H1 (cell line): Measurements from ENCODE around the gene ZNF670. TPM values are rescaled to one million over a fixed set of nuclear protein-coding genes. Genes with fewer than 3 reads are reported as not detected.

Experiments
- CTCF ChIA-PET: fragments of 300-600 bp; sonication (Branson Sonifier 250); formaldehyde crosslinking; loops from one replicate; lab custom pipeline; 2021; ENCODE audit not compliant: partially characterized antibody; lab: Charles Lee
- POLR2A ChIA-PET: fragments of 300-600 bp; sonication (Branson Sonifier 250); formaldehyde crosslinking; loops from one replicate; lab custom pipeline; 2021; ENCODE audit warnings: inconsistent platforms; ENCODE audit not compliant: partially characterized antibody; lab: Charles Lee
- DNase-seq, 2 experiments: peaks; one replicate each; pipeline versions ENCODE4 v3.0.0 to v3.0.0-alpha.2; 2010 to 2022; ENCODE audit warnings: low spot score in 2 of 2, low read depth in 1 of 2, mixed read lengths in 1 of 2
- FAIRE-seq: peaks from 2 replicates; lab custom pipeline; 2011; peaks lifted over from hg19 to GRCh38; lab: Jason Lieb, UNC
- H2AFZ ChIP-seq: 2 replicates; pipeline ENCODE4 v1.8.1; 2012; ENCODE audit warnings: low read length, inconsistent platforms
- H2AK5ac ChIP-seq: 2 replicates; pipeline ENCODE4 v1.6.1; 2013; ENCODE audit warnings: low read depth, low read length
- H2BK120ac ChIP-seq: replicated peaks from 2 replicates; pipeline ENCODE3; 2013; ENCODE audit warnings: low read depth, low read length, inconsistent platforms
- H2BK12ac ChIP-seq: 2 replicates; pipeline ENCODE4 v1.6.1; 2013; ENCODE audit warnings: low read depth, low read length
- H2BK15ac ChIP-seq: 2 replicates; pipeline ENCODE4 v1.6.1; 2013; ENCODE audit warnings: low read length
- H2BK20ac ChIP-seq: 2 replicates; pipeline ENCODE4 v1.6.1; 2013; ENCODE audit warnings: low read length
- H2BK5ac ChIP-seq: 2 replicates; pipeline ENCODE4 v1.6.1; 2013; ENCODE audit warnings: low read depth, low read length
- H3K14ac ChIP-seq: 2 replicates; pipeline ENCODE4 v1.6.1; 2013; ENCODE audit warnings: inconsistent platforms; ENCODE audit not compliant: insufficient read length
- H3K18ac ChIP-seq: 2 replicates; pipeline ENCODE4 v1.6.1; 2013; ENCODE audit warnings: low read length; ENCODE audit errors: extremely low read depth
- H3K23ac ChIP-seq: 2 replicates; pipeline ENCODE4 v1.6.1; 2013; ENCODE audit warnings: inconsistent platforms; ENCODE audit not compliant: insufficient read length
- H3K23me2 ChIP-seq: 2 replicates; pipeline ENCODE4 v1.6.1; 2013; ENCODE audit warnings: low read depth, low read length
- H3K27ac ChIP-seq: 2 replicates; pipeline ENCODE4 v1.6.1; 2011; ENCODE audit warnings: low read depth, low read length, inconsistent platforms
- H3K27me3 ChIP-seq, 4 experiments: replicated peaks in 1 of 4; 1 replicate in 1 of 4; 2 replicates in 3 of 4; pipeline versions ENCODE4 v1.6.1 to v1.8.1; 2011 to 2013; ENCODE audit warnings: low read length in 3 of 4, mild to moderate bottlenecking in 3 of 4, inconsistent platforms in 2 of 4, mixed read lengths in 2 of 4, moderate library complexity in 1 of 4; ENCODE audit not compliant: control insufficient read depth in 3 of 4, insufficient read depth in 3 of 4; ENCODE audit errors: extremely low read depth in 1 of 4
- H3K36me3 ChIP-seq, 4 experiments: 2 replicates each; pipeline versions ENCODE4 v1.6.1 to v1.8.1; 2011 to 2013; ENCODE audit warnings: mild to moderate bottlenecking in 4 of 4, low read length in 3 of 4, moderate library complexity in 2 of 4, control low read depth in 1 of 4, inconsistent platforms in 1 of 4; ENCODE audit not compliant: insufficient read depth in 4 of 4, control insufficient read depth in 2 of 4
- H3K4ac ChIP-seq: replicated peaks from 2 replicates; pipeline ENCODE3; 2013; ENCODE audit warnings: low read length, low read depth, mixed read lengths, inconsistent platforms; ENCODE audit not compliant: insufficient read length
- H3K4me1 ChIP-seq, 4 experiments: replicated peaks in 1 of 4; 1 replicate in 1 of 4; 2 replicates in 3 of 4; pipeline versions ENCODE4 v1.6.1 to v1.8.1; 2011 to 2013; ENCODE audit warnings: low read length in 3 of 4, inconsistent platforms in 2 of 4, mixed read lengths in 1 of 4; ENCODE audit not compliant: insufficient read depth in 4 of 4, control insufficient read depth in 3 of 4
- H3K4me2 ChIP-seq, 2 experiments: 2 replicates each; pipeline versions ENCODE4 v1.6.1 to v1.8.1; 2011 to 2013; ENCODE audit warnings: low read depth in 2 of 2, low read length in 2 of 2, control low read depth in 1 of 2, inconsistent platforms in 1 of 2, mild to moderate bottlenecking in 1 of 2; ENCODE audit not compliant: insufficient read depth in 1 of 2
- H3K4me3 ChIP-seq, 4 experiments: fragments of 200-600, 300-600 bp in 1 of 4; sonication (generic), shearing (Covaris generic), sonication (Bioruptor Twin) in 1 of 4; 2 replicates each; pipeline versions ENCODE4 v1.5.1 to v1.8.1; 2011 to 2016; ENCODE audit warnings: low read length in 4 of 4, low read depth in 3 of 4, control low read depth in 2 of 4, inconsistent platforms in 2 of 4, mild to moderate bottlenecking in 2 of 4, mixed read lengths in 1 of 4, moderate library complexity in 1 of 4; ENCODE audit not compliant: insufficient read depth in 2 of 4; ENCODE audit errors: extremely low read depth in 1 of 4
- H3K56ac ChIP-seq: replicated peaks from 2 replicates; pipeline ENCODE3; 2013; ENCODE audit warnings: low read depth, mild to moderate bottlenecking, mixed read lengths, low read length, inconsistent platforms; ENCODE audit not compliant: insufficient read length
- H3K79me1 ChIP-seq: 2 replicates; pipeline ENCODE4 v1.6.1; 2013; ENCODE audit warnings: low read depth, low read length, control low read depth
- H3K79me2 ChIP-seq, 2 experiments: 2 replicates each; pipeline versions ENCODE4 v1.6.1 to v1.8.1; 2012 to 2013; ENCODE audit warnings: low read length in 2 of 2, mild to moderate bottlenecking in 2 of 2, inconsistent platforms in 1 of 2; ENCODE audit not compliant: insufficient read depth in 2 of 2, control insufficient read depth in 1 of 2
- H3K9ac ChIP-seq, 4 experiments: replicated peaks in 1 of 4; 1 replicate in 1 of 4; 2 replicates in 3 of 4; pipeline versions ENCODE4 v1.6.1 to v1.8.1; 2011 to 2013; ENCODE audit warnings: low read depth in 3 of 4, low read length in 3 of 4, control low read depth in 2 of 4, mild to moderate bottlenecking in 2 of 4, moderate library complexity in 2 of 4, inconsistent platforms in 1 of 4; ENCODE audit errors: extremely low read depth in 1 of 4
- H3K9me3 ChIP-seq, 2 experiments: 2 replicates each; pipeline versions ENCODE4 v1.6.1 to v1.8.1; 2012 to 2013; ENCODE audit warnings: mild to moderate bottlenecking in 2 of 2, moderate library complexity in 2 of 2, control low read depth in 1 of 2, inconsistent platforms in 1 of 2, low read depth in 1 of 2, low read length in 1 of 2, mixed read lengths in 1 of 2; ENCODE audit not compliant: insufficient read depth in 2 of 2
- H4K20me1 ChIP-seq, 2 experiments: replicated peaks in 1 of 2; 2 replicates each; pipeline versions ENCODE3 to v1.8.1; 2011 to 2013; ENCODE audit warnings: inconsistent platforms in 2 of 2, low read length in 2 of 2, mild to moderate bottlenecking in 1 of 2; ENCODE audit not compliant: insufficient read depth in 2 of 2, control insufficient read depth in 1 of 2
- H4K5ac ChIP-seq: 2 replicates; pipeline ENCODE4 v1.6.1; 2013; ENCODE audit warnings: low read length, low read depth, mixed read lengths, inconsistent platforms; ENCODE audit not compliant: insufficient read length
- H4K8ac ChIP-seq: 2 replicates; pipeline ENCODE4 v1.8.0; 2013; ENCODE audit warnings: mild to moderate bottlenecking, moderate library complexity, low read length, inconsistent platforms; ENCODE audit not compliant: insufficient read depth; ENCODE audit errors: extremely low read depth
- H4K91ac ChIP-seq: replicated peaks from 2 replicates; pipeline ENCODE3; 2013; ENCODE audit warnings: low read length, mixed read lengths, inconsistent platforms; ENCODE audit not compliant: insufficient read length
- BRCA1 ChIP-seq: IDR thresholded peaks from 2 replicates; pipeline ENCODE4 v1.6.1; 2012; ENCODE audit warnings: low read depth, low read length, improper control_type of control experiment
- GABPA ChIP-seq: IDR thresholded peaks from 2 replicates; pipeline ENCODE4 v1.6.1; 2011; ENCODE audit warnings: mild to moderate bottlenecking, low read length, moderate library complexity, borderline replicate concordance; ENCODE audit not compliant: insufficient read depth
- POLR2A ChIP-seq, 2 experiments: IDR thresholded peaks; 1 replicate in 1 of 2; 2 replicates in 1 of 2; pipeline ENCODE4 v1.6.1; 2011; ENCODE audit warnings: low read depth in 2 of 2, low read length in 2 of 2, mild to moderate bottlenecking in 2 of 2; ENCODE audit errors: control extremely low read depth in 1 of 2
- SIRT6 ChIP-seq: IDR thresholded peaks from one replicate; pipeline ENCODE4 v1.7.1; 2012; ENCODE audit warnings: low read length, inconsistent platforms
- SRF ChIP-seq: IDR thresholded peaks from 2 replicates; pipeline ENCODE4 v1.6.1; 2011; ENCODE audit warnings: mild to moderate bottlenecking, low read depth, low read length, moderate library complexity
- TCF12 ChIP-seq: IDR thresholded peaks from 2 replicates; pipeline ENCODE4 v1.6.1; 2011; ENCODE audit warnings: low read depth, mild to moderate bottlenecking, low read length
- WGBS, 2 experiments: shearing (Covaris generic) in 1 of 2; methylation state at CpG; one replicate each; pipeline versions ENCODE4 v1.1.6 to v1.1.7; 2013 to 2015; ENCODE audit warnings: low lambda C conversion rate in 2 of 2, mixed read lengths in 2 of 2, inconsistent platforms in 1 of 2, low coverage in 1 of 2, missing lambda C conversion rate in 1 of 2; ENCODE audit not compliant: insufficient replicate concordance in 2 of 2, insufficient coverage in 1 of 2, insufficient read length in 1 of 2; ENCODE audit errors: extremely low coverage in 1 of 2, missing lambda C conversion rate in 1 of 2; 5-methylcytosine and 5-hydroxymethylcytosine counted together
- polyA plus RNA-seq, 7 experiments: library from polyadenylated mRNA; depleted of rRNA in 3 of 7; stranded (reverse) in 5 of 7; unstranded in 2 of 7; fragments of >200 nt in 5 of 7; fragments of 200-250 nt in 2 of 7; gene quantifications; 1 replicate in 5 of 7; 2 replicates in 1 of 7; 4 replicates in 1 of 7; pipeline versions ENCODE4 v1.2.1 to v1.2.3, GENCODE V29; 2011 to 2013; ENCODE audit warnings: missing spikeins in 2 of 7, mixed read lengths in 2 of 7
- total RNA-seq: library from RNA; stranded (reverse); fragmentation: NEBNext Ultra II Directional; extraction: Animal tissue kit (Norgen Biotek cat#: 25700); gene quantifications from 2 replicates; pipeline ENCODE4 v1.2.1, GENCODE V29; 2021

ZNF670 gene
- total and polyA plus RNA-seq, 2 of the 8 experiments (the other 6 are each of a cell fraction or from before 2014, with no cell fraction given): 2.8 to 15.4 TPM

- ChIA-PET POLR2A (no interaction called here), CTCF (interaction anchor here (0.6 kb wide), 1 partner anchor 1198 kb away, joined by 5 read pairs; no protein-coding TSS in a partner anchor)
- TF ChIP-seq POLR2A (IDR thresholded peaks at IDR 0.05; ENCODE audit: control extremely low read depth in 1 of 2, low read depth in 2 of 2, low read length in 2 of 2) (no peak), SIRT6 (no peak), SRF (no peak), TCF12 (no peak), BRCA1 (no peak), GABPA (no peak)
- no peak overlapping the region for H3K56ac ChIP-seq
- H3K23ac ChIP-seq: no peak overlapping the region
- no peak overlapping the region for H4K5ac ChIP-seq
- H2BK20ac ChIP-seq: no peak overlapping the region
- no peaks in the 10 kb centered on the region for H3K9me3 ChIP-seq
- H3K14ac ChIP-seq: no peak overlapping the region
- H3K4me2 ChIP-seq: no peak overlapping the region
- no peak overlapping the region for H3K4me3 ChIP-seq
- DNase-seq (no peak), FAIRE-seq (no peak)
- H3K4ac ChIP-seq: no peak overlapping the region
- H2BK5ac ChIP-seq: no peak overlapping the region
- peaks cover 0 to 3% of the 10 kb centered on the region in 2 experiments for H4K20me1 ChIP-seq
- no peak overlapping the region for H2AK5ac ChIP-seq
- H3K18ac ChIP-seq: no peak overlapping the region
- peaks cover 16% of the 10 kb centered on the region; the same call in 1 of the 2 replicates for H3K23me2 ChIP-seq
- peak overlapping the region; percentile 33; the same call in 1 of the 2 replicates for H2BK12ac ChIP-seq
- peaks cover 0 to 4% (median 1%) of the 10 kb centered on the region in 4 experiments; a peak in 4 of 7 replicates for H3K4me1 ChIP-seq
- no peak overlapping the region for H4K91ac ChIP-seq
- H3K9ac ChIP-seq: no peak overlapping the region
- H3K27ac ChIP-seq: no peak overlapping the region
- H3K27me3 ChIP-seq: peaks cover 2 to 28% (median 15%) of the 10 kb centered on the region in 4 experiments
- no peaks in the 10 kb centered on the region for H3K36me3 ChIP-seq
- no peak overlapping the region for H2BK120ac ChIP-seq
- H2AFZ ChIP-seq: no peak overlapping the region
- WGBS, 2 experiments: 71% methylated on average over 7 of the region's 7 CpGs; no CpG with 5 or more reads in 1 of the 2 experiments
- no peaks in the 10 kb centered on the region for H3K79me1 ChIP-seq
- no peak overlapping the region for H4K8ac ChIP-seq
- H3K79me2 ChIP-seq: no peaks in the 10 kb centered on the region
- H2BK15ac ChIP-seq: no peak overlapping the region
These were observed 36.5 kb upstream of the ZNF670 start for GRCh38 chr1:247115141-247115510.
